Muscle of leg (tissue), 11 donors: Measurements from ENCODE around the gene FCMR. TPM values are rescaled to one million over a fixed set of nuclear protein-coding genes. Genes with fewer than 3 reads are reported as not detected.
A peak's percentile ranks its signal among the peaks of the same experiment; 100 is the strongest.
"Not testable (repeated sequence)": the region's sequence is repeated elsewhere in the genome, so short reads cannot be mapped to it uniquely, and the experiment has no call there.

Experiments
- DNase-seq: peaks from one replicate; pipeline ENCODE4 v3.0.0; 2013
- H3K27ac ChIP-seq: one replicate; pipeline ENCODE4 v1.5.1; 2013; ENCODE audit warnings: mild to moderate bottlenecking, low read length, control low read depth
- H3K27me3 ChIP-seq: one replicate; pipeline ENCODE4 v1.6.1; 2013; ENCODE audit warnings: low read length; ENCODE audit not compliant: control insufficient read depth, insufficient read depth
- H3K36me3 ChIP-seq: one replicate; pipeline ENCODE4 v1.6.1; 2013; ENCODE audit warnings: low read length; ENCODE audit not compliant: control insufficient read depth, insufficient read depth
- H3K4me1 ChIP-seq: one replicate; pipeline ENCODE4 v1.6.1; 2013; ENCODE audit warnings: low read length; ENCODE audit not compliant: control insufficient read depth, insufficient read depth
- H3K4me3 ChIP-seq: one replicate; pipeline ENCODE4 v1.5.1; 2013; ENCODE audit warnings: low read length, control low read depth
- H3K9me3 ChIP-seq: replicated peaks from 2 replicates; pipeline ENCODE4 v1.6.1; 2013; ENCODE audit warnings: low read depth, low read length; ENCODE audit not compliant: control insufficient read depth
- WGBS: methylation state at CpG from one replicate; pipeline ENCODE4 v1.1.5; 2013; ENCODE audit warnings: missing lambda C conversion rate; ENCODE audit not compliant: insufficient coverage; 5-methylcytosine and 5-hydroxymethylcytosine counted together
- polyA plus RNA-seq, 8 donors: library from polyadenylated mRNA; unstranded; fragments of 120-200 nt; gene quantifications; one replicate each; pipeline versions ENCODE4 v1.2.1 to v1.2.3, GENCODE V29; 2013; ENCODE audit warnings: inconsistent platforms in 1 of 8, low replicate concordance in 1 of 8; ENCODE audit not compliant: insufficient read length in 8 of 8, insufficient read depth in 1 of 8
- total RNA-seq: library from RNA; stranded (reverse); fragments of 120-200 nt; gene quantifications from one replicate; pipeline ENCODE4 v1.2.4, GENCODE V29; 2013

FCMR gene
- total and polyA plus RNA-seq, 9 donors = 0.58 to 2.2 (median 1.4) TPM

DNA sequence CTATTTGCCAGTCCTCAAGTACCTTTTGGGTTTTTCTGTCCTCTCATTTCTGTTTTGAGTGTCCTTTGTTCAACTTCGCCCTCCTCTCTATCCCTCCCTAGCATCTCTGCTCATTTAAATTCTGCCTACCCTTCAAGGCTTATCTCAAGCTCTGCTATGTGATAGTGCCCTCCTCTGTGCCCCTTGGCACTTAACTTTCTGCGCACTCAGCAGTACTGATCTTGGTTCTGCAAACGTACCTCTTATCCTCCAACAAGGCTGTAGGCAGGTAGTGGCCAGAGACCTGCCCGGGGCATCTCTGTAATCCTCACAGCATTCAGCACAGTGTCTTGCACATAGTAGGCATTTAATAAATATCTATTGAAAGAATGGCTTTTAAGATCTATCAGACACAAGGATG is 61.6 kb downstream of the FCMR start:
- 82% methylated on average over 2 of the region's 4 CpGs for WGBS
- Histone ChIP-seq H3K36me3 (no peaks in the 10 kb centered on the region), H3K27me3 (peaks cover 13% of the 10 kb centered on the region), H3K4me3 (no peak overlapping the region), H3K27ac (no peak overlapping the region), H3K4me1 (no peaks in the 10 kb centered on the region), H3K9me3 (no peaks in the 10 kb centered on the region)
- DNase-seq = no peak

DNA sequence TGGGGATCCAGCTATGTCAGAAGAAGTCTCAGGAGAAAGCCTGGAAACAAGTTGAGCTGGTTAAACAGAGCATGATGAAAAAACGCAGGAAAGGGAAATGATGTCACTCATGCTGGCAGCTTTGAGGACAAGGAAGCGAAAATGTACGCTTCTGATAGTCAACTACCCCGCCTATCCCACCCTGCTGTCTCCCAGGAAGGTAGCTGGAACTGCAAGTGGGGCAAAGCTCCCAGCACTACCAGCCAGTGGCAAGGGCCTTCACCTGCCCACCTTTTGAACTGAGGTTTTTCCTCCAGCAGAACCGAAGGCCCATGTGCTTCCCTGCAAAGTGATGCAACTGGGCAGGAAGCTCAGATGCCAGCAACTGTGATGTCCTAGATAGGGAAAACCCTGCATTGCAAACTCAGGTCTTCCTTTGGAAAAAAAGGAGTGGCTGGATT is 62.6 kb downstream of the FCMR start:
- peak; percentile 59 for DNase-seq
- no peak overlapping the region for H3K27ac ChIP-seq
- H3K9me3 ChIP-seq = no peaks in the 10 kb centered on the region
- peaks cover 11% of the 10 kb centered on the region for H3K27me3 ChIP-seq
- WGBS = 45% methylated on average over 3 of the region's 5 CpGs
- H3K4me3 ChIP-seq = no peak overlapping the region
- no peaks in the 10 kb centered on the region for H3K4me1 ChIP-seq
- H3K36me3 ChIP-seq = no peaks in the 10 kb centered on the region

DNA sequence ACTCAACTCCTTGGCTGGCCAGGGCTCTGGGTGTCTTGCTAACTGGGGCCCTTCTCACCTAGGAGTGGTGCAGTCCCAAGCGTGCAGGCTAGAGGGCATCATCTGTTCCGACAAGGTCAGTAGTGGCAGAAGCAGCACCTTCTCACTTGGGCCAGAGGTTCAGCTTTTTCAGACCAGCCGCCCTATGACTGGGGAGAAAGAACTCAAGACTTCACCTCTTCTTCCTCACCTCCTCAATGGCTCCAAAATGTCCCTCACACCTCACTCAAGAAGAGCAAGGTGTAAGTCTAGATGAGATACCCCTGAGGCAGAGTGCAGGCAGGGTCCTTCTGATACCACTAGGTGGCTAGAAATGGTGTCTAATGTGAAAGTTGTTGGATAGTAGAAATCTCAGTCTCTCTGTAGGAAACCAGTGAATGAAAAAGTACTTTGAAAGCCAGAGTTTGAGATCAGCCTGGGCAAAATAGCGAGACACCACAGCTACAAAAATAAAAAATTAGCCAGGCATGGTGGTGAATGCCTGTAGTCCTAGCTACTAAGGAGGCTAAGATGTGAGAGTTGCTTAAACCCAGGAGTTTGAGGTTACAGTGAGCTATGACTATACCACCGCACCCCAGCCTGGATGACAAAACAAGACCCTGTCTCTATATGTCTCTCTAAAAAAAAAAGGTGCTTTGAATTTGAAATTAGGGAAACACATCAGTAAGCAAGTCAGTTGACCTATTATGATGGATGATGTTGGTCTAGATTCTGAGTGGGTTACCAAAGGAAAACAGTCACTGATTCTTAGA is 64.9 kb downstream of the FCMR start:
- Histone ChIP-seq H3K9me3 (no peaks in the 10 kb centered on the region), H3K36me3 (no peaks in the 10 kb centered on the region), H3K4me1 (no peaks in the 10 kb centered on the region), H3K27ac (no peak overlapping the region), H3K4me3 (no peak overlapping the region), H3K27me3 (peaks cover 11% of the 10 kb centered on the region)
- WGBS = no CpG with 5 or more reads among the region's 5 CpGs
- no peak for DNase-seq

DNA sequence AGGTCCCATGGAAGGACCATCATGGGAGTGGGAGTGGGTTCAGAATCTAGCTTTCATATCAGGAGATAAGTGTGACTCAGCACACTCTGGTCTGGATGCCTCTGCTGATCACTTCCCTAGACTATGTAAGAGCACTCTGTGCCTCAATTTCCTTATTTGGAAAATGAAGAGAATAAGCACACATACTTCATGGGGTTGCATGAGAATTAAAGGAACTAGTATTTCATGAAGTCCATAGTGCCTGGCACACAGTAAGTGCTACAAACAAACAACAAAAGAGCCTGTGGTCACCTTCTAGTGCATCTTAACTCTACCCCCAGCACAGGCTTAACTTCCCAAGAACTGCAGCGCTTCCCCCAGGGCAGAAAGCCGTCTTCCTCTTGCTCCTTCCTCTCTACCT is 65.9 kb downstream of the FCMR start:
- no peak for DNase-seq
- Histone ChIP-seq H3K4me1 (no peaks in the 10 kb centered on the region), H3K4me3 (no peak overlapping the region), H3K27ac (no peak overlapping the region), H3K36me3 (no peaks in the 10 kb centered on the region), H3K9me3 (no peaks in the 10 kb centered on the region), H3K27me3 (peaks cover 7% of the 10 kb centered on the region)
- whole genome bisulfite sequencing = 84% methylated on average over 2 of the region's 2 CpGs

DNA sequence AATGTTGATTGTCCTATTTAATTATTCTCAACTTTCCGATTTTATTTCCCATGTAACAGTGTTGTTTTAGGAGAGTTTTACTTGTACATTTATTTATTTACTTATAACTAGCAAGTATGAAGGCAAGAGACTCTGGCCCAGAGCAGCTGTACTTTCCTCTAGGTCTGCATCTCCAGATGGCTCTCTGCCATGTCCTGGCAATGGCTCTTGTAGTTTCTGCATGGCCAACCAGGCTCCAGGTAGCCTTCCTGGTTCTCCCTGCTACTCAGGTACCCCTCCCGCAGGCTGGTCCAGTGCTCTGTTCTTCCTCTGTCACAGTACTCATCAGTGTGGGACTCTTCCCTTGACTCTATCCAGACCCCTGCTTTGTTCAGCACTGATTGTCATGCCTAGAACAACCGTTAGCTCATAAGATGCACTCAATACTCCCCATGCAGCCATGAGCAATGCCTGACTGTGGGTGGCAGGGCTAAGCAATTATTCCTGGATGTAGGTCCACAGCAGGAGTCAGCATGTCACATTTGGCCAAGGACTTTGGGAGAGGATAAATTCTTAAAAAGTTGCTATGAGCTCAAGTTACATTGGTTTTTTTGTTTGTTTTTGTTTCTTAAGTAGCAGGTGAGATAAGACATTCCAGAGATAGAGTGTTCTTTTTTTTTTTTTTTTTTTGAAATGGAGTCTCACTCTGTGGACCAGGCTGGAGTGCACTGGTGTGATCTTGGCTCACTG is 67.2 kb downstream of the FCMR start:
- Histone ChIP-seq H3K36me3 (no peaks in the 10 kb centered on the region), H3K9me3 (no peaks in the 10 kb centered on the region), H3K27ac (no peak overlapping the region), H3K4me1 (no peaks in the 10 kb centered on the region), H3K4me3 (no peak overlapping the region), H3K27me3 (peaks cover 5% of the 10 kb centered on the region)
- 89% methylated on average over 2 of the region's 3 CpGs for WGBS
- DNase-seq = no peak

DNA sequence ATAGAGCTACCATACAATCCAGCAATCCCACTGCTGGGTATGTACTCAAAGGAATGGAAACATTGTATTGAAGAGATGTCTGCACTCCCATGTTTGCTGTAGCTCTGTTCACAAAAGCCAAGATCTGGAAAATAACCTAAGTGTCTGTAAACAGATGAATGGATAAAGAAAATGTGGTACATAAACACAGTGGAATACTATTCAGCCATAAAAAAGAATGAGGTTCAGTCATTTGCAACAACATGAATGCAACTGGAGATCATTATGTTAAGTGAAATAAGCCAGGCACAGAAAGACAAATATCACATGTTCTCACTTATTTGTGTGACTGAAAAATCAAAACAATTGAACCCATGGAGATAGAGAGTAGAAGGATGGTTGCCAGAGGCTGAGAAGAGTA is 68.0 kb downstream of the FCMR start:
- not testable (repeated sequence) for H3K4me3 ChIP-seq, H3K9me3 ChIP-seq, H3K27ac ChIP-seq

More for the DNA sequence above, 68.0 kb downstream of the FCMR start:
- H3K4me1 ChIP-seq, DNase-seq, H3K27me3 ChIP-seq, H3K36me3 ChIP-seq: not testable (repeated sequence)

Other genes with a start within 250 kb of the FCMR start
- gene MAPKAPK2, start 237.0 kb downstream of the FCMR start, total RNA-seq = 39.7 TPM
- gene MAPKAPK2, start 237.0 kb downstream of the FCMR start, polyA plus RNA-seq = 10 to 100 TPM; 55.2 to 76.6 (median 70.7) TPM
- not detected for gene IL19, start 151.2 kb downstream of the FCMR start, total RNA-seq
- gene IL19, start 151.2 kb downstream of the FCMR start, polyA plus RNA-seq = not detected
- 1.1 TPM for gene IL10, start 149.4 kb downstream of the FCMR start, total RNA-seq
- 1 to 10 TPM in 1 of 8 donors, under 1 TPM in 7; 0.35 to 1.0 (median 0.47) TPM for gene IL10, start 149.4 kb downstream of the FCMR start, polyA plus RNA-seq
- not detected for gene IL20, start 56.3 kb downstream of the FCMR start, total RNA-seq
- not detected for gene IL20, start 56.3 kb downstream of the FCMR start, polyA plus RNA-seq
- gene IL24, start 24.5 kb downstream of the FCMR start, total RNA-seq = not detected
- gene IL24, start 24.5 kb downstream of the FCMR start, polyA plus RNA-seq = under 1 TPM in 7 of 8 donors, not detected in 1; 0.11 to 0.30 (median 0.15) TPM
- under 0.01 TPM for gene PIGR, start 24.5 kb upstream of the FCMR start, total RNA-seq
- 1 to 10 TPM in 1 of 8 donors, under 1 TPM in 5, not detected in 2; 0.04 to 2.3 (median 0.18) TPM for gene PIGR, start 24.5 kb upstream of the FCMR start, polyA plus RNA-seq
- gene FCAMR, start 48.5 kb upstream of the FCMR start, total RNA-seq = not detected
- gene FCAMR, start 48.5 kb upstream of the FCMR start, polyA plus RNA-seq = under 1 TPM in 1 of 8 donors, not detected in 7; 0.16 TPM
- under 0.01 TPM for gene C1orf116, start 110.8 kb upstream of the FCMR start, total RNA-seq
- 1 to 10 TPM in 2 of 8 donors, under 1 TPM in 6; 0.07 to 2.9 (median 0.14) TPM for gene C1orf116, start 110.8 kb upstream of the FCMR start, polyA plus RNA-seq
- 6.4 TPM for gene YOD1, start 129.3 kb upstream of the FCMR start, total RNA-seq
- gene YOD1, start 129.3 kb upstream of the FCMR start, polyA plus RNA-seq = 1 to 10 TPM; 4.2 to 6.7 (median 5.7) TPM
- 4.3 TPM for gene PFKFB2, start 131.3 kb upstream of the FCMR start, total RNA-seq
- gene PFKFB2, start 131.3 kb upstream of the FCMR start, polyA plus RNA-seq = 1 to 10 TPM; 3.8 to 7.7 (median 4.6) TPM
- gene C4BPB, start 166.9 kb upstream of the FCMR start, total RNA-seq = 0.27 TPM
- gene C4BPB, start 166.9 kb upstream of the FCMR start, polyA plus RNA-seq = under 1 TPM in 7 of 8 donors, not detected in 1; 0.11 to 0.53 (median 0.37) TPM
- 0.09 TPM for gene C4BPA, start 182.3 kb upstream of the FCMR start, total RNA-seq
- gene C4BPA, start 182.3 kb upstream of the FCMR start, polyA plus RNA-seq = under 1 TPM in 6 of 8 donors, not detected in 2; 0.09 to 0.50 (median 0.21) TPM